Mucosa of descending colon (tissue), 3 donors: ENCODE results near the gene TBR1. TPM values are rescaled to one million over a fixed set of nuclear protein-coding genes. Genes with fewer than 3 reads are reported as not detected.

Source experiments
- total RNA-seq, 3 donors: library from RNA; stranded (reverse); fragmentation: NEBNext Ultra II Directional in 2 of 3; extraction: Animal tissue kit (Norgen Biotek cat#: 25700) in 2 of 3; gene quantifications; one replicate each; pipeline versions ENCODE4 v1.2.1 to v1.2.4, GENCODE V29; 2021 to 2023
- donor health status: DM: no; HTN: no; CAD: no; lungs with moderate emphysema.
- donor health status: DM: no; HTN: no; CAD: no.
- donor health status: DM: no; HTN: yes; CAD: no.

The TBR1 gene
- total RNA-seq, 3 donors from 2014 or later = not detected

Other genes starting within 250 kb of the TBR1 start
- 10 to 100 TPM; 25.0 to 37.8 (median 30.0) TPM for gene PSMD14, start 107.9 kb upstream of the TBR1 start, total RNA-seq
- gene SLC4A10, start 208.1 kb downstream of the TBR1 start, total RNA-seq = 1 to 10 TPM; 3.8 to 6.3 (median 4.0) TPM